GM21619 (cell line): ENCODE results near the gene LINC01488.

Experiments
- ATAC-seq: cut with Tn5 transposase; IDR thresholded peaks from one replicate; pipeline ENCODE4 v1.9.1; 2021; ENCODE audit not compliant: unreplicated experiment

LINC01488 gene

GRCh38 chr11:69475866-69476471 lies 5.5 kb upstream of the LINC01488 start:
- no peak for ATAC-seq

- ATAC-seq, result no peak
Measured at GRCh38 chr11:69476509-69476961, 4.9 kb upstream of the LINC01488 start.

- ATAC-seq, result no peak
Measured at GRCh38 chr11:69477086-69477485, 4.4 kb upstream of the LINC01488 start.

- no peak for ATAC-seq
Measured at GRCh38 chr11:69479591-69480271, 1.7 kb upstream of the LINC01488 start.

- no peak for ATAC-seq
Measured at GRCh38 chr11:69480547-69481392, 693 bp upstream of the LINC01488 start.

GRCh38 chr11:69482322-69482721 lies 859 bp downstream of the LINC01488 start:
- ATAC-seq, result no peak

- ATAC-seq, result no peak
Measured at GRCh38 chr11:69483170-69483569, 1.7 kb downstream of the LINC01488 start.

- ATAC-seq, result no peak
Measured at GRCh38 chr11:69483691-69484426, 2.4 kb downstream of the LINC01488 start.

GRCh38 chr11:69484427-69485259 lies 3.2 kb downstream of the LINC01488 start:
- no peak for ATAC-seq

GRCh38 chr11:69485337-69486041 lies 4.0 kb downstream of the LINC01488 start:
- no peak for ATAC-seq

- ATAC-seq, result no peak
Measured at GRCh38 chr11:69486056-69486772, 4.8 kb downstream of the LINC01488 start.

- no peak for ATAC-seq
Measured at GRCh38 chr11:69486773-69487291, 5.4 kb downstream of the LINC01488 start.

GRCh38 chr11:69487391-69487790 lies 5.9 kb downstream of the LINC01488 start:
- ATAC-seq, result no peak

- ATAC-seq, result no peak
Measured at GRCh38 chr11:69487849-69488542, 6.5 kb downstream of the LINC01488 start.

GRCh38 chr11:69488543-69488940 lies 7.1 kb downstream of the LINC01488 start:
- ATAC-seq, result no peak

- ATAC-seq, result no peak
Measured at GRCh38 chr11:69489031-69489745, 7.7 kb downstream of the LINC01488 start.

- no peak for ATAC-seq
Measured at GRCh38 chr11:69489746-69490365, 8.4 kb downstream of the LINC01488 start.
